NCI-H345 treated with DMSO at 0.1 percent for 48 hours (cell line): ENCODE data around the gene C22orf31.

ENCODE experiments used
- DNase-seq: peaks from one replicate; lab custom pipeline; 2025; ENCODE audit not compliant: unreplicated experiment; lab: John Stamatoyannopoulos, UW

C22orf31 gene

DNA sequence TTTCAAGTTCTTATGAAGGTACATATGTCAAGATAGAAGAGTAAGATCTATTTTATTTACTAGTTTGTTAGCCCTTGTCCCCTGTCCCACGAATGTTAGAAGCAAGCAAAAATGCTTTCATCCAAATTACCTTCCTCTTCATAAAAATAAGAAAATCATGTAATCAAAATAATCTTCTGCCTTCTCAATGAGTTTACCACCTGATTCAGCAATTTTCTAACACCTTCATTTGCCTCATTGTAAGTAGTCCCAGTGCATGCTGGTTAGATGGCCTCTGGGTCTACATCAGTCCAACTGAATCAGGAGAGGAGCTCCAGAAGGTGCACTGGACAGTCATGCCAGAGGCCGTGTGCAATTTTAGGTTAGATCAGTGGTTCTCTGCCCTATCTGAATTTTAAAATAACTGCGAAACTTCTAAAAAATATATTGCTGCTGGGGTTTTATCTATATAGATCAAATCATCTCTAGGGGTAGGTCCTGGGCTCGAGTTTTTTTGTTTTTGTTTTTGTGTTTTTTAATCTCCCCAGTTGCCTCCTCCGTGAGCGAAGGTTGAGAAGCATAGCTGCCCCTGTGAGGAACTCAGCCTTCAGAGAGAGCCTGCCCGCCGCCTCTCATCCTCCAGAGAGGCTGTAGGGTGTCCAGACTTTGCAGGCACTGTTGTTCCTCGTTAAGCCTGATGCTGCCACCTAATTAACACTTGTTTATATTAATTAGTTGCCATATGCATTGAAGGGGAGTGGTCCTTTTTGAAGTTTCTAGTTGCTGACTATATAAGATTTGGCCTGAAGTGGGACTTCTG is 32.2 kb downstream of the C22orf31 start:
- no peak for DNase-seq

DNA sequence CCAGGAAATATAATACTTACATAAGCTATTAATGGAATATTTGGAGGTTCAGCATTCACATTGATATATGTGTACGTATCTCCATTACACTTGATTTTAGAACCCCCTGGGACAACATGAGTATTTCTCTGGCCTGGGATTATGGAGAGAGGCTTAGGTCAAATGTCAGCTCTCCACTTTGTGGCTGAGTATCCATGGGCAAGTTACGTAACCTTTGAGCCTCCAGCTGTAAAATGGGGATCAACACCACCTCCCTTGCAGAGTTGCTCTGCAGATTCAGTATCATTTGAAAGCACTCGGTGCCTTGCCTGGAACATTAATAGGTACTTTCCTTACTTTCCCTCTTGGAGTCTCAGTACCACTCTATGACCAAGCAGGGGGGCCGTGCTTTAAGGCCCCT is 33.2 kb downstream of the C22orf31 start:
- DNase-seq, result no peak

DNA sequence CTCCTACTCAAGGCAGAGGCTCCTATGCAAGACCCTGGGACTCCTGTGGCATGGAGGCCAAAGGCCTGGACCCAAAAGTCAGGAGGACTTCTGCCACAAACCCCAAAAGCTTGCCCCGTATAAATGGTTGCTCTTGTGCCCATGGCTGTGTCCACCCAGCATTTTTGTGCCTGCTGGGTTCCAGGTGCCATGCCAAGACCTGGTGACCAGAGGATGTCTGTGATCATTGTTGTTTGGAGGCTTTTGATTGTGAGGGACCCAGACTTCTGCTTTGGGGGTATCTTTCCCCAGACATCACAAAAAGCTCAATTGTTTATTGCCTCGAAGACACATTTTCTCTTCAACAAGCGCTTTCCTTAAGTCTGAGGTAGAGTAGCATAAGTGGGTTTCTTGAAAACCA is 35.1 kb downstream of the C22orf31 start:
- no peak for DNase-seq

DNA sequence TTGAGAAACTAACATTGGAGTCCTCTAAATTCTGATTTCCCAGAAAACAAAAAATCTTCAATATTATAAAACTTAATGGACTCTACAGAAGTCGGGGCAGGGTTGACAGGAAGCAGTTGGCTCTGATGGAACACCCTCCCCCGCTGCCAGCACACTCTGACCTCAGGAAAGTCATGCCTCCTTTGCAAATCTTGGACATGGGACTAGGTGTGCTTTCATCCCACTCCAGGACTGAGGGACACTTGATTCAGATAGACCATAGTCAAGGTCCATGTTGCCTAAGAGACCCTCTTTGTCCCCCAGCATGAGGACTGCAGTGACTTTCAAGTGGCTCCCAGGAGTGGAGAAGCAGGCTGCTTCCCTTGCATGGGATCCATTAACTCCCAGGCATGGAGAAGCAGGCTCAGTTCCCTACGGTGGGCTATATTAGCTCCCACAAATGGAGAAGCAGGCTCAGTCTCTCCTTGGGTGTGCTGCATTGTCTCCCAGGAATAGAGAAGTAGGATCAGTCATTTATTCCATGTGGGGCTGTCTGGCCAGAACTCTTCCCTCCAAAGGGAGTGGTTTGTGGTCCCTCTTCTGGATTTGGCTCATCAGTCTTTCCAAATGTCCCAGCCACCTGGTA is 38.3 kb downstream of the C22orf31 start:
- no peak for DNase-seq

DNA sequence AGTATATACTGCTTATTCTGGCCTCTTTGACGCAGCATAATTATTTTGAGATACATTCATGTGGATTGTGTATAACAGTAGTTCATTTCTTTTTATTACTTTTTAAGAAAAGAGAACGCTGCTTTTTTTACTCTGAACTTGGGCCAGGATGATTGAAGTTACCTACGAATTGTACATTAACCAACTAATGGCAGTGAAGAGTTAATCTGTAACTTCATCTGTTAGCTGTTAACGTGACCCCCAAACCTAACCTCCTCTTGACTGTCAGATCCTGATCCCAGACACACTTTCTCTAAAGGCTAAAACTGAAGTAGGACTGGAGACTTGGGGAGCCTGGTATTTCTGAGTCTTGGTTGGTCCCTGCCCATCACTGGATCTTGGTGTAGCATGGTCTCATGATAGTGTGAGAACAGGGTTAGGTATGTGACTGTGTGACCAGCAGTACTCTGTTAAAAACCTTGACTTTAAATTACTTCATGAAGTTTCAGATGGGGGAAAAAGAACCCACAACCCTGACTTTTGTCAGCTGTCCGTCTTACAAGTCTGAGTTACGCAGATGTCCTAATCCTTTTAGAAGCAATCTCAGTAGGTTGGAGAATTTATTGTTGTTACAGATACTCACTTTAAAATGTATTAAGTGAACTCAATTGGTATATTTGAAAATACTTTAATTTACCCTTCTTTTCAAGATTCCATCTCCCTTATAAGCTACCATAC is 39.4 kb downstream of the C22orf31 start:
- no peak for DNase-seq

DNA sequence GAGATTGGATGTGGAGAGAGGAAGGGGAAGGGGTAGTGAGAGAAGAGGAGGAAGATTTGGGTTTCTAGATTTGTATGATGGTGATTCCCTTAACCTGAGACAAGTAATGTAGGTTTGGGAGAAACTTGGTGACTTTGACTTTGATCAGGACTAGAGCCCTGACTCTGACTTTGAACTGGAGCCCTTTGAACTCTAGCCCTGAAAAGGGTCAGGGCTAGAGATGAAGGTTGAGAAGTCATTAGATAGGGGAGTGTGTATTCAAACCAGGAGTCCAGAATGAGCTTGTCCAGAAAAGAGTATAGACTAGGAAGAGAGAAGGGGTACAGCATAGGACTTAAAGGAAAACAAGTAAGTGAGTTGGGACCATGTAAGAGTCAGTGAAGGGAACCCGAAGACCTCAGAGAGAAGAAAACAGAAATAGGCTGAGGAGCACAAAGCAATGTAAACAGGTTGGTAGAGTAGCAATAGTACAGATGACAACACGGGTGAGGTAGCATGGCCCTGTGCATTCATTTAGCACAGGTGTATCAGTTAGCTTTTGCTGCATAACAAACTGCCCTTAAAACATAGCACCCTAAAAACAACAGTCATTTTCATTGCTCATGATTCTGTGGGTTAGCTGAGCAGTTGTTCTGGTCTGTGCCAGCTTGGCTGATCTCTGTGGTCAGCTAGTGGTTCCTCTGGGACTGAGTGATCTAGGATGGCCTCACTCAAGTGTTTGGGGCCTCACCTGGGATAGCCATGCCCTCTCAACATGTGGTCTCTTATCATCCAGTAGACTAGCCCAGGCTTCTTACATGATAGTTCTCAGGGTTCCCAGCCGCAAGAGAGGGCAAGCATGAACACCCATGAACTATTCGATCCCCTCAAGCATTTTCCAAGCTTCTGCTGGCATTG is 43.1 kb downstream of the C22orf31 start:
- DNase-seq, result no peak

DNA sequence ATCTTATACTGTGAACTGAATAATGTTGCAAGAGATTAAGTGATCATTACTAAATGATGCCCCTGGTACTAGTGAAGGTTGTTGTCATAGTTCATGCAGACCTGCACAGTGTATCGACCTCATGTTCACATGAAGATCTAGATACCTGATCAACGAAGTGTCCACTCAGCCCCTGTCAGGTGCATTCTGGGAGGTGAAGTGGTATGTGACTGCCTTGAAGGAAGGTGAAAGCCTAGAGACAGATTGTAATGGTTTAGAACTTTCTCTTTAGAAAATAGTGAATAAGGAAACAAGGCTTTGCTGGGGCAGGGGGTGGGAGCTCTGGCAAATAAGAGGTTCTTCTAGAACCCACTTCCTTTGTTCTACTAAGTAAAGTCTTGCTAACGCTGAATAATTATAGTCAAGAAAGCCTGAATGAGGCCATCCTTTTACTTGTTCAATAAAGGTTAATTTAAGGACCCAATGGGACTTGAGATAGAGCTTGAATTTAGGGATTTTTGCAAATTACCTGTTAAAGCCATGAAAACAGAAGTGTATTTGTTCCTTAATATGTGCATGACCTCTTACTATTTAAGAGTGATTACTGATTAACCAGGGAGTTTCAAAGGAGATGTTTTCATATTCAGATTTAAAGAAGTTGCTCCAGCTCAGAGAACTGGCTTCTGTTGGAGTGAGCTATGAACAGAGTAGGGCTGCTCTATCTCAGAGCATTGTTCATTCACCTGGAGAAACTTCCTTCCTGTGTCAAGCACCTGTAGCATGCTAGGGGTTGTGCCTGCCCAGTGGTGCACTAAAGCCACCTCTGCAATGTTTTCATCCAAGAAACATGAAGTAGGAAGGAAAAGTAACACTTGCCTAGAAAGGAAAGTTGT is 45.3 kb downstream of the C22orf31 start:
- no peak for DNase-seq

DNA sequence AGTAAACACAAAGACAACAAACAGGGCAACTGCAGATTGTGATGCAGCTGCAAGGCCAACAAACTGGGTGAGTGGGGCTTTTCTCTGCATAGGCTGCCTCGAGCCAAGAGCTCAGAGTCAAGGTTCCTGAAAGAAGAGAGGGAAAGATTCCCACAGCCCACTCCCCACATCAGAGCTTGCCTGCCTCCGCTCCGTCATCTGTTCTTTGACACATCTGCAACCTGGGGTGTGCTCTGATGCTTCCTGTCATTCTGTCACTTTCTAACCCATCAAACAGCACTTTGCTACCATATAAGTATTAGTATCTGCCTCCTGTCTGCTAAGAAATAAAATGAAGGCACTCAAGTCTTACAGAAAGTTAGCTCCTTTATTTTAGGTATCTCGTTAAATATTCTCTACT is 46.9 kb downstream of the C22orf31 start:
- DNase-seq, result no peak

DNA sequence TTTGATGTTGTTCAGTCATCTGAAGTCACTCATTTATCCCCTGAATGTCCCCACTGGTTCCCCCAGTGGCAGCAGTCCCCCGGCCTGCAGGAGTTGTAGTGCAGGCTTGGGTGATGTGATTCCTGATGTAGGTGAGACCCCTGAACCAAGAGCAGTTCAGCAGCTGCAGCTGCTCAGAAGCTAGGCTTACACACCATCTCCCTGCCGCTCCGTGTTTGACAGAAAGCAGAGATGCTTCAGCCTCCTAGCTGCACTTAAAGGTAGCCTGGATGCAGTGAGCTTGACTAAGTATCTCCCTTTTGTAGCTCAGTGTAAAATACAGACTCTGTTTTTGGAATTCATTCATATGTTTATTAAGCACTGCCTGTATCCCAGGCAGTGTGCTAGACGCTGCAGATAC is 47.3 kb downstream of the C22orf31 start:
- no peak for DNase-seq

DNA sequence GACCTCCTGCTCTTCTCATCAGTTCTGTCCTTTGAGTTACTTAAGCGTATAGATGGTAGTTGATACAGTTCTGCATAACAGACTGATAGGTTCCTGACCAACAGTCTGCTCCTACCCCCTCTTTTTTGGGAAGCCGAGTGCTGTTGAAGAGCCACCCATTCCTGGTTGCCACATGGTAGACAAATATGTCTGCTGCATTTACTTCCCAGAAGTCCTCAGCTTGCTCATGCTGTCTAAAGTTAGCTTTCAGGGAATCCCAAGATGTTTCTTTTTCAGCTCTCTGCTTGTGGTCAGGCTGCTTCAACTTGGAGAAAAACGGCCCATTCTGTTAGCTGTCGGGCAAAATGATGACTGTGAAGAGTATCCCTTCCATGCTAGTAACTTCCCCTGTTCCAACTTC is 48.7 kb downstream of the C22orf31 start:
- DNase-seq, result no peak

DNA sequence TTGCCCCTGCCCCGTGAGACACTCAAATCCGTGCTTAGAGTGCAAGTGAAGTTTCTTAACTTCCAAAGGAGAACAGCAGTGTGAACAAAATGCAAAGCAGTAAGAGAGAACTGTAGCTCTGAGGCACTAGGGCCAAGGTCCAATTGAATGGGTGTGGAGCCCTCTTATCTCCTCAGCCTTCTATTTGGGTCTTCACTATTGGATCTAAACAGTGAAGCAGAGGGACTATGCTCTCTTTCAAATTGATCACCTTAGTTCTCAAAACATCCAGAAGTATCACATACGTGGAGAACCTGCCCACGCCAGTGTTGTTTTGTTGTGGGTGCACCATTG is 49.6 kb downstream of the C22orf31 start:
- DNase-seq, result no peak

DNA sequence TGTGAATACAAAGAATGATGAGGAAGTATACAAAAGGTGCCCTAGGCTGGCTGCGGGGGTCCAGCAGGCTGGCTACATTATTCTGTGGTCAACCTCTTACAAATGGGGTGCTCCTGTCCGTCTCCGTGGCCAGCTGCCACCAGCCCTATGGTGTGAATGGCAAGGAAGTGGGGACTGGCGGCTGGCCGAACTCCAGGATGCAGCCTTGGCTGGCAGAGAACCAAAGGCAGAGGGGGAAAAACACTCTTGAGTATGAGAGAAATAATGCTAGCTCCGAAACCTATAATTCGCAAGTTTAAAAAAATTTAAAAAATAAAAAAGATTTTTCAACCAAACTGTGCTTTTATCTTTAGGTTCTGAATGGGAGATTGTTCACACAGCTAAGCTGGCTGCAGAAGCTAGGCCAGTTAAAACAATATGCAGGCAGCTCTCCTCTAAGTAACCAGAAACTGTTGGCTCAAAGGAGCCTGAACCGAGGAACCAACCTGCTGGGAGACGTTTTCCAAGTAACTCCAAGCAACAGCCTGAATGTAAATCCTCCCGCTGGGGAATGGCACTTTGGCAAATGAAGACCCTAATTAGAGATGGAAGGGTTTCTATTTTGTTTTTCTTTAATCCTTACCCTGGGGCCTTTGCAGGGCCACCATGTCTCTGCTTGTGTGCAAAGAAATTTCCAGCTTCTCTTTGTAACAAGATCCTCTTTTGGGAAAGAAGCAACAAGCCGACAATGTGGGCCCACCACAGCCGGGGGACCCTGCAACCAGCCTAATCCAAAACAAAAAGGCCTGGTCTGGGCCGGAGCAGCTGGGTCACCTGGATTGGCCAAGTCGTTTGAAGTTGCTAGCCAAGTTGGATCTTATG is 50.2 kb downstream of the C22orf31 start:
- no peak for DNase-seq

DNA sequence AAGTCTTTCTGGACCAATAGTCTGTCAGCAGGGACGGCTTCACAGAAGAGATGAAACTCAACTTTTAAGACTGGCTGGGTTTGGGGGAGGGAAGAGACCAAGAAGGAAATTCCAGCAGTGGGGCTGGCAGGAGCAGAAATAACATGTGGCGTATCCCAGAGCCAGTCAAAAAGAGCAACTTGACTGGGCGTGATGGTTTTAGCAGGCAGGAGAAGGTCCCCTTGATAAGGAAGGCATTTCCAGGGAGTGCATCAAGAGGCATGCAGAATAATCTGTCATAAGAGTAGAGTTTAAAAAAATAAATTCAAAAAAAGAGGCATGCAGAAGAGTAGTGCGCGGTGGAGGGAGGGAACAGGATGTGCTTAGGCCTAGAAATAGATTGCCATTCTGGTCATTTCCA is 52.5 kb downstream of the C22orf31 start:
- DNase-seq, result no peak
